ENCODE data around the gene PALLD. TPM values are rescaled to one million over a fixed set of nuclear protein-coding genes. Genes with fewer than 3 reads are reported as not detected.

PALLD gene
- total RNA-seq, 1 experiment from 2014 or later: 18.3 TPM

DNA sequence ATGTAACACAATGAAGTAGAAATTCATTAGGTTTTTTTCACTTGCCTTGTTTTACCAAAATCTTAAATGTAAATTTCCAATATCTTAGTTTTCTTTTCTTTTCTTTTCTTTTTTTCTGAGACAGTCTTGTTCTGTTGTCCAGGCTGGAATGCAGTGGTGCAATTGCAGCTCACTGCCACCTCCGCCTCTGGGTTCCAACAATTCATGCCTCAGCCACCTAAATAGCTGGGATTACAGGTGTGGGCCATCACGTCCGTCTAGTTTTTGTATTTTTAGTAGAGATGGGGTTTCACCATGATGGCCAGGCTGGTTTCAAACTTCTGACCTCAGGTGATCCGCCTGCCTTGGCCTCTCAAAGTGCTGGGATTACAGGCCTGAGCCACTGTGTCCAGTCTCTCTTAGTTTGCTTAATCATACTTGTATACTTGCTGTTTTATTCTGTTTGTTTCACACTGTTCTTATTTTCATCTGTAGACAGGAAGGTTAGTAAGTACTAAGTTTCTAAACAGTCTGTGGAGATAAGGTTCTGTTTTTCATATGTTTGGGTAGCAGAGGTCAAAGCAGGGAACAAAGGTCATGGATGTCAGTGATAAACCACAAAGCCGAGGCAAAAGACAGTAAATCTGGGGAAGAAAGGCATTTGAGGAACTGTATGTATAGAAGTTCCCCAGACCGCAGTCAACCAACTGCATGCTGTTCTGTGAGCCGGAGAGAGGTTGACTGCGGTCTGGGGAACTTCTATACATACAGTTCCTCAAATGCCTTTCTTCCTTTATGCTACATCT, 384.2 kb downstream of the PALLD start:
- Mint-ChIP-seq H3K4me1 (peaks cover 10 to 11% of the 10 kb centered on the region in 2 experiments; a peak in 2 of 4 replicates), H3K36me3 (ENCODE audit: insufficient read depth in 1 of 3, low read depth in 3 of 3) (0 out of 7 replicates have a peak, but pooled peaks cover 0 to 7% (median 0%) of the 10 kb centered on the region in 3 experiments), H3K4me3 (no peak overlapping the region), H3K9me3 (no peaks in the 10 kb centered on the region), H3K27ac (no peak overlapping the region), H3K27me3 (ENCODE audit: low read depth) (peaks cover 33% of the 10 kb centered on the region)
- WGBS (ENCODE audit: extremely low coverage, insufficient read length, low lambda C conversion rate): no CpG with 5 or more reads among the region's 8 CpGs
- Histone ChIP-seq H3K23ac (ENCODE audit: insufficient read length, low read depth, low read length) (no peak overlapping the region), H4K20me1 (ENCODE audit: control insufficient read depth, insufficient read depth, insufficient read length) (no peaks in the 10 kb centered on the region), H2BK120ac (ENCODE audit: low read depth, low read length, poor library complexity, severe bottlenecking) (no peak overlapping the region), H3K4me2 (ENCODE audit: insufficient read depth, insufficient read length, low read length) (no peak overlapping the region), H3K14ac (ENCODE audit: insufficient read depth, low read length) (no peak overlapping the region), H2BK15ac (ENCODE audit: low read depth, low read length) (no peak overlapping the region), H3K4ac (ENCODE audit: low read depth, low read length) (no peak overlapping the region), H3K9ac (ENCODE audit: extremely low read depth, insufficient read length, low read length) (no peak overlapping the region), H4K8ac (replicated peaks; ENCODE audit: insufficient read length, low read depth, low read length) (no peak overlapping the region), H3K27me3 (ENCODE audit: insufficient read depth, low read length) (no peaks in the 10 kb centered on the region; the same call in 1 of the 2 replicates), H4K5ac (ENCODE audit: insufficient read length, low read depth, low read length) (no peak overlapping the region), H3K18ac (ENCODE audit: insufficient read length, low read depth, low read length) (no peak overlapping the region), H3K9me3 (ENCODE audit: control insufficient read depth, low read depth, low read length) (no peaks in the 10 kb centered on the region), H3K23me2 (ENCODE audit: insufficient read length, low read depth, low read length, poor library complexity, severe bottlenecking) (peaks cover 3% of the 10 kb centered on the region), H2AFZ (ENCODE audit: low read length) (no peak overlapping the region), H3K79me1 (ENCODE audit: insufficient read depth, low read depth, low read length, poor library complexity, severe bottlenecking) (no peaks in the 10 kb centered on the region), H2BK5ac (ENCODE audit: insufficient read length, low read length) (no peak overlapping the region), H3K27ac (ENCODE audit: insufficient read length, low read depth, low read length) (no peak overlapping the region), H2BK12ac (ENCODE audit: insufficient read length, low read depth, low read length) (no peak overlapping the region), H3K4me1 (ENCODE audit: insufficient read depth, low read length) (no peaks in the 10 kb centered on the region), H4K91ac (ENCODE audit: insufficient read length, low read depth, low read length) (no peak overlapping the region), H2AK5ac (ENCODE audit: insufficient read length, low read length) (no peak overlapping the region), H2BK20ac (ENCODE audit: low read depth, low read length, poor library complexity, severe bottlenecking) (no peak overlapping the region), H3K79me2 (ENCODE audit: insufficient read depth, low read length) (no peaks in the 10 kb centered on the region), H3K56ac (ENCODE audit: insufficient read length, low read depth, low read length) (no peak overlapping the region), H3T11ph (ENCODE audit: low read length) (no peak overlapping the region)
- no peak for DNase-seq
- TF ChIP-seq, protein P1, sequence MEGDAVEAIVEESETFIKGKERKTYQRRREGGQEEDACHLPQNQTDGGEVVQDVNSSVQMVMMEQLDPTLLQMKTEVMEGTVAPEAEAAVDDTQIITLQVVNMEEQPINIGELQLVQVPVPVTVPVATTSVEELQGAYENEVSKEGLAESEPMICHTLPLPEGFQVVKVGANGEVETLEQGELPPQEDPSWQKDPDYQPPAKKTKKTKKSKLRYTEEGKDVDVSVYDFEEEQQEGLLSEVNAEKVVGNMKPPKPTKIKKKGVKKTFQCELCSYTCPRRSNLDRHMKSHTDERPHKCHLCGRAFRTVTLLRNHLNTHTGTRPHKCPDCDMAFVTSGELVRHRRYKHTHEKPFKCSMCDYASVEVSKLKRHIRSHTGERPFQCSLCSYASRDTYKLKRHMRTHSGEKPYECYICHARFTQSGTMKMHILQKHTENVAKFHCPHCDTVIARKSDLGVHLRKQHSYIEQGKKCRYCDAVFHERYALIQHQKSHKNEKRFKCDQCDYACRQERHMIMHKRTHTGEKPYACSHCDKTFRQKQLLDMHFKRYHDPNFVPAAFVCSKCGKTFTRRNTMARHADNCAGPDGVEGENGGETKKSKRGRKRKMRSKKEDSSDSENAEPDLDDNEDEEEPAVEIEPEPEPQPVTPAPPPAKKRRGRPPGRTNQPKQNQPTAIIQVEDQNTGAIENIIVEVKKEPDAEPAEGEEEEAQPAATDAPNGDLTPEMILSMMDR (conservative IDR thresholded peaks at IDR 0.05): no peak

Measured in H9 (cell line).